ENCODE measurements around the gene GUCA2B.

The GUCA2B gene

GRCh38 chr1:42168763-42169162, 15.6 kb downstream of the GUCA2B start:
- DNase-seq = no peak

- DNase-seq = no peak
These were observed 17.8 kb downstream of the GUCA2B start for GRCh38 chr1:42170779-42171621.

GRCh38 chr1:42171679-42172266, 18.6 kb downstream of the GUCA2B start:
- no peak for DNase-seq

GRCh38 chr1:42172381-42173133, 19.3 kb downstream of the GUCA2B start:
- DNase-seq = no peak

- no peak for DNase-seq
These were observed 20.1 kb downstream of the GUCA2B start for GRCh38 chr1:42173155-42173933.

GRCh38 chr1:42173961-42174735, 20.9 kb downstream of the GUCA2B start:
- no peak for DNase-seq

- DNase-seq = no peak
These were observed 22.3 kb downstream of the GUCA2B start for GRCh38 chr1:42175314-42176054.

- peak; percentile 22 for DNase-seq
These were observed 23.8 kb downstream of the GUCA2B start for GRCh38 chr1:42176902-42177519.

- DNase-seq = no peak
These were observed 24.4 kb downstream of the GUCA2B start for GRCh38 chr1:42177541-42177981.

- no peak for DNase-seq
These were observed 25.0 kb downstream of the GUCA2B start for GRCh38 chr1:42178249-42178648.

GRCh38 chr1:42179275-42179674, 26.1 kb downstream of the GUCA2B start:
- DNase-seq = no peak

GRCh38 chr1:42179900-42180329, 26.7 kb downstream of the GUCA2B start:
- DNase-seq = no peak

GRCh38 chr1:42181687-42182086, 28.5 kb downstream of the GUCA2B start:
- DNase-seq = no peak

GRCh38 chr1:42183210-42183956, 30.2 kb downstream of the GUCA2B start:
- no peak for DNase-seq

GRCh38 chr1:42183957-42184268, 30.7 kb downstream of the GUCA2B start:
- DNase-seq = no peak

GRCh38 chr1:42184616-42185015, 31.4 kb downstream of the GUCA2B start:
- no peak for DNase-seq

GRCh38 chr1:42186152-42186551, 32.9 kb downstream of the GUCA2B start:
- DNase-seq = no peak

- no peak for DNase-seq
These were observed 37.0 kb downstream of the GUCA2B start for GRCh38 chr1:42189931-42190853.

GRCh38 chr1:42191319-42191718, 38.1 kb downstream of the GUCA2B start:
- DNase-seq = no peak

Data from NCI-H2081 treated with DMSO at 0.1 percent for 48 hours (cell line).